ENCODE data around the gene HEBP1.

The HEBP1 gene

GRCh38 chr12:12990700-12991468 is 9.2 kb downstream of the HEBP1 start:
- DNase-seq = no peak

GRCh38 chr12:12987421-12987820 is 12.6 kb downstream of the HEBP1 start:
- no peak for DNase-seq

GRCh38 chr12:12986775-12987331 is 13.2 kb downstream of the HEBP1 start:
- no peak for DNase-seq

GRCh38 chr12:12985817-12986408 is 14.2 kb downstream of the HEBP1 start:
- peak in 1 of 2 donors; percentile 41 for DNase-seq

GRCh38 chr12:12984149-12984548 is 15.9 kb downstream of the HEBP1 start:
- no peak for DNase-seq

GRCh38 chr12:12983420-12984035 is 16.5 kb downstream of the HEBP1 start:
- peak in 1 of 2 donors; percentile 12 for DNase-seq

GRCh38 chr12:12982331-12982730 is 17.7 kb downstream of the HEBP1 start:
- DNase-seq = no peak

- no peak for DNase-seq
Measured at GRCh38 chr12:12979731-12980259, 20.3 kb downstream of the HEBP1 start.

- no peak for DNase-seq
Measured at GRCh38 chr12:12979126-12979525, 20.9 kb downstream of the HEBP1 start.

GRCh38 chr12:12977231-12977630 is 22.8 kb downstream of the HEBP1 start:
- no peak for DNase-seq

GRCh38 chr12:12976366-12976765 is 23.7 kb downstream of the HEBP1 start:
- no peak for DNase-seq

GRCh38 chr12:12975322-12976077 is 24.6 kb downstream of the HEBP1 start:
- no peak for DNase-seq

GRCh38 chr12:12974211-12974610 is 25.9 kb downstream of the HEBP1 start:
- no peak for DNase-seq

GRCh38 chr12:12973019-12973418 is 27.0 kb downstream of the HEBP1 start:
- DNase-seq = no peak

GRCh38 chr12:12965836-12966235 is 34.2 kb downstream of the HEBP1 start:
- no peak for DNase-seq

- no peak for DNase-seq
Measured at GRCh38 chr12:12964255-12964654, 35.8 kb downstream of the HEBP1 start.

GRCh38 chr12:12960639-12961209 is 39.3 kb downstream of the HEBP1 start:
- DNase-seq = no peak

GRCh38 chr12:12958886-12959285 is 41.2 kb downstream of the HEBP1 start:
- DNase-seq = no peak

GRCh38 chr12:12954878-12955625 is 45.0 kb downstream of the HEBP1 start:
- no peak for DNase-seq

- DNase-seq = no peak
Measured at GRCh38 chr12:12954356-12954755, 45.7 kb downstream of the HEBP1 start.

- no peak for DNase-seq
Measured at GRCh38 chr12:12952036-12952435, 48.0 kb downstream of the HEBP1 start, which contains the start of gene GPRC5D. Gene GPRC5D (minus strand): TSS chr12:12952170. CDS start chr12:12950384, 1,786 bp downstream.

GRCh38 chr12:12951504-12951903 is 48.6 kb downstream of the HEBP1 start:
- DNase-seq = no peak
